Lower leg skin (tissue), 4 donors: Measurements from ENCODE around the gene FGGY. TPM values are rescaled to one million over a fixed set of nuclear protein-coding genes. Genes with fewer than 3 reads are reported as not detected.

Experiments
- DNase-seq, 2 donors: peaks; one replicate each; pipeline ENCODE4 v3.0.0-alpha.2; 2019; ENCODE audit warnings: low spot score in 2 of 2
- H3K4me3 ChIP-seq: fragments of 200-600 bp; sonication (generic); 2 replicates; pipeline ENCODE4 v1.5.1; 2017; ENCODE audit warnings: mild to moderate bottlenecking, low read depth; ENCODE audit not compliant: poor library complexity, severe bottlenecking
- POLR2A ChIP-seq, 2 donors: fragments of 450-650 bp; IDR thresholded peaks; one replicate each; pipeline ENCODE4 v1.6.1; 2016 to 2017; ENCODE audit warnings: antibody characterized with exemption in 2 of 2, mild to moderate bottlenecking in 1 of 2, moderate library complexity in 1 of 2
- WGBS, 2 donors: methylation state at CpG; one replicate each; pipeline ENCODE4 v1.1.5; 2018; 5-methylcytosine and 5-hydroxymethylcytosine counted together
- intact Hi-C: fragments of 100-400 bp; cut with DNase I; formaldehyde crosslinking; loops from one replicate; pipeline ENCODE4 v1.15.0; 2023; ENCODE audit warnings: low total_unique reads
- total RNA-seq, 4 donors: library from RNA; depleted of rRNA; stranded (reverse); fragments of >200 nt; gene quantifications; one replicate each; pipeline ENCODE4 v1.1.0, GENCODE V29; 2016
- TF ChIP-seq, protein P1 (sequence below), 3 donors: fragments of 450-650 bp; IDR thresholded peaks; one replicate each; pipeline ENCODE4 v1.5.1; 2016; ENCODE audit warnings: antibody characterized with exemption in 3 of 3, mild to moderate bottlenecking in 3 of 3, moderate library complexity in 2 of 3

Gene FGGY
- total RNA-seq, 4 donors from 2014 or later, result 10.0 to 29.5 (median 17.5) TPM

DNA sequence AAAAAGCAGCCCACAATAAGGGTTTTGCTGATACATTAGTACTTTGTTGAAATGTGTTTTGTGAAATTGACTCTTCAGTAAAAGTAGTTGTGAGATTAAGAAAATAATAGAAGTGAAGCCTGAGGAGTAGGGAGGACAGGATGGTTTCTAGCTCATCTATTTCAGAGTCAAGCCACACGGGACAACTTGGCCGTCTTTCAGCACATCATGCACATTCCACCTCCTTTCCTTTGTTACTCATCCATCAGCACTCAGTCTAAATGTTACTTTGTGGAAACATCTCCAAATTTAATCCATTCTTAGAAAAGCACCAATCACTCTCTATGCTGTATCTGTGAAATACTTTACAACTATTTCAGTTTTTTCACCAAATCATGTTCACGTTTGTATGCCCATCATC, 223.3 kb downstream of the FGGY start:
- TF ChIP-seq, protein P1, sequence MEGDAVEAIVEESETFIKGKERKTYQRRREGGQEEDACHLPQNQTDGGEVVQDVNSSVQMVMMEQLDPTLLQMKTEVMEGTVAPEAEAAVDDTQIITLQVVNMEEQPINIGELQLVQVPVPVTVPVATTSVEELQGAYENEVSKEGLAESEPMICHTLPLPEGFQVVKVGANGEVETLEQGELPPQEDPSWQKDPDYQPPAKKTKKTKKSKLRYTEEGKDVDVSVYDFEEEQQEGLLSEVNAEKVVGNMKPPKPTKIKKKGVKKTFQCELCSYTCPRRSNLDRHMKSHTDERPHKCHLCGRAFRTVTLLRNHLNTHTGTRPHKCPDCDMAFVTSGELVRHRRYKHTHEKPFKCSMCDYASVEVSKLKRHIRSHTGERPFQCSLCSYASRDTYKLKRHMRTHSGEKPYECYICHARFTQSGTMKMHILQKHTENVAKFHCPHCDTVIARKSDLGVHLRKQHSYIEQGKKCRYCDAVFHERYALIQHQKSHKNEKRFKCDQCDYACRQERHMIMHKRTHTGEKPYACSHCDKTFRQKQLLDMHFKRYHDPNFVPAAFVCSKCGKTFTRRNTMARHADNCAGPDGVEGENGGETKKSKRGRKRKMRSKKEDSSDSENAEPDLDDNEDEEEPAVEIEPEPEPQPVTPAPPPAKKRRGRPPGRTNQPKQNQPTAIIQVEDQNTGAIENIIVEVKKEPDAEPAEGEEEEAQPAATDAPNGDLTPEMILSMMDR (IDR thresholded peaks at IDR 0.05), result no peak
- no peak for TF ChIP-seq POLR2A (IDR thresholded peaks at IDR 0.05)
- intact Hi-C loops, result no loop called here
- DNase-seq, result no peak
- 72 to 78% methylated on average over 3 of the region's 3 CpGs for WGBS, 2 donors
- no peak overlapping the region for H3K4me3 ChIP-seq

DNA sequence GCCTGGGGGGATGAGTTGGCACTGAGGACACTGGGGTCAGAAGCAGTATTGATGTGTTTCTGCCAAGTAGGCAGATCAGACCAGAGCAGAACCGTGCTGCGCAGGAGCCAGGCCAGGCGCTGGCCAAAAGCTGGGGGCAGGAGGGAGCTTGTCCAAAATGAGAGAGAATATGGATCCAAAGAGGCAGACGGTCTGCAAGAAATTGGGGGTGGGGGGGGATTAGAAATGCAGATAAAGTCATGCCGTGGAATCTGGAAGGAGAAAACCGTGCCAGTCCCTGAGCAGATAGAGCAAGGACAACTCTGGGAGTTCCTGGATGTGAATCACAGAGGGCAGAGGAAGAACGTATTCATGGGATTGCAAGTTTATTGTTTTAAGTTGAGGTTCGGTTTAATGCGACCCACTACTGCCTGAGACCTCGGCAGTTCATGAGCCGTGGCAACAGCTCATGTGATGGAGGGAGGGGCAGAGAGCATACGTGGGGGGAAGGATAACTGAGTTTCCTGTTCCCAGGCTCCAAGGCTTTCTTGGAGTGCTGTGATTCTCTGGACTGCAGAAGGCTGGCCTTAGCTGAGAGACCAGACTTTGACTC, 224.0 kb downstream of the FGGY start:
- no peak overlapping the region for H3K4me3 ChIP-seq
- no peak for DNase-seq
- intact Hi-C loops, result no loop called here
- 59 to 64% methylated on average over 12 of the region's 12 CpGs for WGBS, 2 donors
- no peak for TF ChIP-seq POLR2A (IDR thresholded peaks at IDR 0.05)
- TF ChIP-seq, protein P1 (IDR thresholded peaks at IDR 0.05), result no peak

DNA sequence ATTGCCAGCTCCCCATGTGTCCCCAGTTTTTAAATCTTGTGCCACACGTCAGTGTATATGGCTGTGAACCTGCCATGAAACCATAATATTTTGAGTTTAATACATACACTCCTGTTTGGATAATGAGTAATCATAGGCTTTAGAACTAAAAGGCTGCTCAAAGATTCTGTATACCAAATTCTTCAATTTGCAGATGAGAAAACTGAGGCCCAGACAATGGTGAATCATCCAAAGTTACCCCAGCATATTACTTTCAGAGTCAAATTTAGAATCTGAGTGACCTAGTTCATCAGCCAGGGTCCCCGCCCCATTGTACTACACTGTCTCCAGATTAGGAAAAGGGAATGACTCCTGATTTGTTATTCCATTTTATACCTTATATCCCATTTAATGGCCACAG, 224.6 kb downstream of the FGGY start:
- no peak for TF ChIP-seq POLR2A (IDR thresholded peaks at IDR 0.05)
- TF ChIP-seq, protein P1 (IDR thresholded peaks at IDR 0.05), result no peak
- 70 to 84% methylated on average over 2 of the region's 2 CpGs for WGBS, 2 donors
- intact Hi-C loops, result no loop called here
- no peak overlapping the region for H3K4me3 ChIP-seq
- no peak for DNase-seq

DNA sequence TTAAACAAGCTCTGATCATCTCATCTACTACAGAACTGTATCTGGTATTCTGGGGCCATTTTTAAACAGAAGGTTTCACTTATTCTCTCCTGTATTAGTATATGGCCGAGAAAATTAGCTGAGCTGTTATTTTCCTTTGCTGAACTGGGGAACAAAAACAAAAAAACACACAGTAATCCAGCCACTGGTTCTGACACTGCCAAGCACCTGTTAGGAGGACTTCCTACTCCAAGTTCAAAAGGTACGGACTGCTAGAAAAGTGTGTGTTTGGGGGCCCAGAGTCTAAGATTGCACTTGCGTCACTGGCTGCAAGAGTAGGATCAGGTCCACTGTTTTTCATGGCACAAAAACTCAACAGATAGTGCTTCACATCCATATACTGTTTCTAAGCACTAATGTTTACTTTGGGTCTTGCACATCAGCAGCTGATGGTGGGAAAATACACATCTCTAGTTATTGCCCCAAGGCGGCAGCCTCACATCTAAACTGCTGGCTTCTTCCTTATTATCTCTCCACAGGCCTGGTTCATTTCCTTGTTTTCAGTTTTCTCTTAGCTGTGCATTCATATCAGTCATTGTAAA, 226.1 kb downstream of the FGGY start:
- H3K4me3 ChIP-seq, result no peak overlapping the region
- DNase-seq, result no peak
- 91 to 94% methylated on average over 4 of the region's 4 CpGs for WGBS, 2 donors
- intact Hi-C loops, result no loop called here
- TF ChIP-seq, protein P1 (IDR thresholded peaks at IDR 0.05), result no peak
- TF ChIP-seq POLR2A (IDR thresholded peaks at IDR 0.05), result no peak

DNA sequence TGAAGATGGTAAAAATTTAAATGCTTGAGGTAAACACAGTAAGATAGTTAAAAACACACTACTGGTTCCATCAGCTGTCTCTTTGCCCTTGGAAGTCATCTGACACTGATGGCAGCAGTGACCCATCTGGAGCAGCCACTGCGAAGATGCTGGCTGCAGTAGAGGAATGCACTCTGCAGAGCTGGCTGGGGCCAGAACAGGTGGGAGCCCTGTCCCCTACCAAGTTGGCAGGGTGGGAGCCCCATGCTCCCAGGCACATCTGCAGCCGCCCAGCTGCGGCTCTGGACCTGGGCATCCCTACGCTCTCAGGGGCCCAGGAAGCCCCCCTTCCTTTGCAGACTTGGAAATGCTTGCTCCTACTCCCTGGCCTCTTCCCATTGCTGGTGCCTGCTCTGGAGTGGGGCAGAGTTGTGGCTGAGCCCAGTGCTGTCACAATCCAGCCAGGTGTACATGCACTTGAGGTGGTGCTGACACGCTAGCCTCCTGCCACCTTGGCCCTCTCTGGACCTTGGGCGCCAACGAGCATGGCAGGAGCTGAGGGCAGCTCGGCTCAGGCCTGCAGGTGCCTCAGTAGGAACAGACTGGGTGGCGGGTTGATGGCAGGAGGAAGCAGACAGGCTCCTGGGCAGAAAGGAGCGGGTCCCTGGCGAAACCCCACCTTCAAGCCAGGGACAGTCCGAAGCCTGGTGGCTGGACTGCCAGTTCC, 227.0 kb downstream of the FGGY start:
- intact Hi-C loops, result no loop called here
- no peak overlapping the region for H3K4me3 ChIP-seq
- DNase-seq, result no peak
- no peak for TF ChIP-seq POLR2A (IDR thresholded peaks at IDR 0.05)
- TF ChIP-seq, protein P1 (IDR thresholded peaks at IDR 0.05), result no peak
- 90 to 97% methylated on average over 5 to 12 of the region's 12 CpGs for WGBS, 2 donors
